HG03469 (cell line): ENCODE results near the gene BTD.

Experiments used
- ATAC-seq: cut with Tn5 transposase; IDR thresholded peaks from one replicate; pipeline ENCODE4 v1.9.1; 2021; ENCODE audit warnings: mild to moderate bottlenecking, moderate library complexity, moderate number of reproducible peaks; ENCODE audit not compliant: unreplicated experiment

Gene BTD

DNA sequence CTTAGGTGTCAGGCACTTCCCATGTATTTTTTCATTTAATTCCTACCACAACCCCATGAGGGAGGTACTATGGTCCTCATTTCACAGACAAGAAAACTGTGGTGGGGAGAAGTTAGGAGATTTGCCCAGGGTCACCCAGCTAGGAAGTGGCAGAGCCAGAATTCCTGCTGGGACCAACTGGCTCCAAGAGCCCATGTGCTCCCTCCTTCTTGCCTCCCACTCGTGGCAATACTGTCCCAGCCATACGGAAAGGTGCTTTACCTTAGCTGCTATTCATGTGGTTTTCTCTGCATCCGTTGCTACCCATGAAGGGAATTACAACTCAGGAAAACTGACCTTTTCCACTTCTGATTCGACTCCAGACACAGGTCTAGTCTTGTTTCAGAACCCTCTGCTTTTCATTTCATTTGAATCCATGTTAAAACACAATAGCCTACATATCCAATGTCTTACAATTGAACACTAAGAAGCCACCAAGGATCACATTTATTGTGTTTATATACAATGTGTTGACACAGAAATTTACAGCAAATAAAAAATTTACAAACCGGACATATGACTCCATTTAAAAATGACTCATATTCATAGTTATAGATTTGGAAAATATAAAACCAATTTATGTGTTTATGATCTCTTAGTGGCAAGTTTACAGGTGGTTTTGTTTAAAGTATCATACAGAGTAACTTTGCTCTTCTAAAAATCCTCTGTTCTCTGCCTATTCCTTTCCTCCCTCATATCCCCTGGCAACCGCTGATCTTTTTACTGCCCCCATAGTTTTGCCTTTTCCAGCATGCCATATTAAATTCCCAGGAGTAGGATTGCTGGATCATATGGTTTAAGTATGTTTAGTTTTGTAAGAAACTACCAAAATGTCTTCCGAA is 58.8 kb downstream of the BTD start:
- ATAC-seq: no peak

DNA sequence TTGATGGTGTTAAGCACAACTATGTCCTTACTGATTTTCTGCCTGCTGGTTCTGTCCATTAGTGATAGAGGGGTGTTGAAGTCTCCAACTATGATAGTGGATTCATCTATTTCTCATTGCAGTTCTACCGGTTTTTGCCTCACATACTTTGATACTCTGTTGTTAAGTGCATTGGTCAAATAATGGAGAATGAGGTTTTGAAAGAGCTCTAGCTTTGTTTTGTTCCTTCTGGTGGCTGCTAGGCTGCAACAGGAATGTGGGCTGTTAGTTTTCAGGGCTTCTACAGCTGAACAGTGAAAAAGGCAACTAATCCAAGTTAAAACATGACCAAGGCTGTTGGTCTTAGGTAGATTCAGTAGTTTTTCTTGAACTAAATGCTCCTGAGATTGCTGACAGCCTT is 62.6 kb downstream of the BTD start:
- ATAC-seq: no peak

DNA sequence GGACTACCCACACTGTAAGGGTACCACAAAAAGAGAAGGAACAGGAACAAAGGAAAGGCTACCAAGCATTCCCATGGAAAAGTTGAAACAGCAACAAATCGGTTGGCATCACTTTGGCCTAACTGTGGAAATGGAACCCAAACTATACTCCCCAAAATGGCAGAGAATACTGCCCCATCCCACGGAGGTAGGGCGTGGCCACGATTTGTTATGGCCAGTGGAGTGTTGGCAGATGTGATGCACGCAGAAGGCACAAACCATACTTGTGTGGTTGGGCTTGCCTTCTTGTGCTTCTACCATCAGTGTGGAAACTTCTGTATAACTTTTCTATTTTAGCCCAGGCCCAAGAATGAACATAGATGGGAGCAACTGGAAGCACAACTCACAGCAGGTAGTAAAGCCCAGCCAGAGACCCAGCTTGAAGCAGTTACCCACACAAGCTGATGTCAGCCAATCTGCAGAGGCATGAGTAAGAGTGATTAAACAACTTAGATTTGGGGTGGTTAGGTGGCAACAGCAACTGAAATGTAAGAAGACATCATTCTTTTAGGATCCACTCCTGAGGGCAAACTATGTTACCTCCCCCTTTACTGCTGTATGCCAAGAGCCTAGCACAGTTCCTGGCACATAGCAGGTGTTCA is 64.1 kb downstream of the BTD start:
- ATAC-seq: no peak

DNA sequence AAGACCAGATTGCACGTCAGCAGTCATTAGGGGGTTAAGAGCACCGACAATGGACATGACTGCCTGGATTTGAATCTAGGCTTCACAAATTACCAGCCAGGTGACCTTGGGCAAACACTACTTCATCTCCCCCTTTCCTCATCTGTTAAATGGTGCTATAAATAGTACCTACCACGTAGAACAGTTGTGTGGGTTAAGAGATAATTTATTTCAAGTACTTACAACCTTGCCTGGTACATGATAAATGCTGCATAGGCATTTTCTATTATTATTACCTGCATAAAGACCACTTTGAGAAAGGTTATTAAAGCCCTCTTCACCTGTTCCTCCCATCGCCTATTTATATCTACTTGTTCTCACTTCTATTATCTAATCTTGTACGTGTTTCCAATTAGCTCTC is 64.7 kb downstream of the BTD start:
- no peak for ATAC-seq

DNA sequence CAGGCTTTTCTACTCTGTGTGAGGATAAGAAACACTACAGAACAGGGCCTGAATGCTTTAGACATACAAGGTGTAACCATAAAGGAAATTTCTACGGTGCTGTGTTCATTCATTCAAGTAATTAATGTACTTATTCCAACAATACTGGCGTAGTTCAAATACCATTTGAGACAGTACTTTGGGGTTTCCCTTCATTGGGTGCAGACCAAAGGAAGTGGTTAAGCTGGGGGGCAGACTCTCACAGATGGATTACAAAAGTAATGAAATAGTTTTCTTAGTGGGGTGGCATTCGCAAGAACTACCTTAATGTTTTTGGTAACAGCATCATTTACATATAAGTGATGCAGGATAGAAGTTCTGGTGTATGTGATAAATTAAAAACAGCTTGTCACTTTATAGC is 65.9 kb downstream of the BTD start:
- ATAC-seq: no peak

DNA sequence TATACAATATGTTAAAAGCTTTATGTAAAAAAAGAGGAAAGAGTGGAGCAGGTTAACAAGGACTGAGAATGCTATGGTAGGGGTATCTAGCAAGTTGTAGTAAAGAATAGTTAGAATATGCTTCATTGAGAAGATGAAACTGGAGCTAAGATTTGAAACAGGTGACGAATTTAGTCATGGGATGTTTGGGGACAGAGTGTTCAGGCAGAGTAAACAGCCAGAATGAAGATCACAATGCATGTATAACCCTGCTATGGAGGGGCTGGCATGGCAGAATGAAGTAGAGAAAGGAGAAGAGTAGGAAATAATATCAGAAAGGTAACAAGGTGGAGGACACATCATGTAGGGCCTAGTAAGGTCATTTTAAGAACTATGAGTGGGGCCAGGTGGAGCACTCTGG is 72.0 kb downstream of the BTD start:
- ATAC-seq: no peak

DNA sequence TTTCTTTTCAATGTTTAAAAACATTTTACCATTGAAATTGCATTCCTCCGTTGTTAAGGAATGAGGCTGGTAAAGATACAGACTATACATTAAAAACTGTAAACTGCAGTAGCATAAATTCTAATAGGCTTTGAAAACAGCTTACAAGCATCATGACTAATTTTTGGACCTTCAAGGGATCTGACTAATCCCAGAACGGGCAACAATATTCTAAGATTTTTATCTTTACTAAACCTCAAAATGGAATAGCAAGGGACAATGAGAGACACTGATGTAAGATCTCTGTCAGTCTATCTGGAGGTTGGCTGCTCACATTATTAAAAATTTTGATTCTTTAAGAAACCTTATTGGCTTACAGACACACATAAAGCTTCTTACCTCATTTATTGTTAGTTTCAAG is 74.7 kb downstream of the BTD start:
- ATAC-seq: no peak

DNA sequence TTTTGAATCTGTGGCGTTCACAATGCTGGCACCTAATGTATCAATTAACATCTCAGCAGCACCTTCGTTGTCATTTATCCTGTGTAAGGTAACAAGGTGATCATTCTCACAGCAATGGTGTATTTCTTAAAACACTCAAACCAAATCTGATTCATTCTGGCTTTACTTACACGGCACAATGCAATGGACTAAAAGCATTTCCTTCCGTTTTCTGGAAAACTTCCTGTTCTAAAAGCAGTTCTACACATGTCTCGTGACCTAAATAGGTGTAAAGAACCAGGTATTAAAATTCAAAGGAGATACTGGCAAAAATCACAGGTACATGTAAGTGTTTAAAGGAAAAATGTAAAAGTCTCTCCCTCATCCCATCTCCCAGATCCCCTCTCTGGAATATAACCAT is 77.8 kb downstream of the BTD start:
- no peak for ATAC-seq

DNA sequence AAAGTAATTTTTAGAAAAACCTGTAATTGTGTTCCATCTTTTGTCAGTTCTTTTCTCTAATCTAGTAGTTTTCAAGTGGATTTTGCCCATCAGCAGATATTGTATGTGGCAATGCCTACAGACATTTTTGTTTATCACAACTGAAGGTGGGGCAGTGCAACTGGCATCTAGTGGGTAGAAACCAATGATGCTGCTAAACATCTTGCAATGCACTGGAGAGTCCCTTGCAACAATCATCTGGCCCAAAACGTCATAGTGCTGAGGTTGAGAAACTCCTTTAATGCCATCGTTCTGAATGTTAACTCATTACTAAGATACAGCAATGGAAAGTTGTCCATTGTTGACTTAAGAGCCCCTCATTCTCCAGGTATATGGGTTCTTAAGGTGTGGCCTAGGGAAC is 80.1 kb downstream of the BTD start:
- ATAC-seq: no peak

DNA sequence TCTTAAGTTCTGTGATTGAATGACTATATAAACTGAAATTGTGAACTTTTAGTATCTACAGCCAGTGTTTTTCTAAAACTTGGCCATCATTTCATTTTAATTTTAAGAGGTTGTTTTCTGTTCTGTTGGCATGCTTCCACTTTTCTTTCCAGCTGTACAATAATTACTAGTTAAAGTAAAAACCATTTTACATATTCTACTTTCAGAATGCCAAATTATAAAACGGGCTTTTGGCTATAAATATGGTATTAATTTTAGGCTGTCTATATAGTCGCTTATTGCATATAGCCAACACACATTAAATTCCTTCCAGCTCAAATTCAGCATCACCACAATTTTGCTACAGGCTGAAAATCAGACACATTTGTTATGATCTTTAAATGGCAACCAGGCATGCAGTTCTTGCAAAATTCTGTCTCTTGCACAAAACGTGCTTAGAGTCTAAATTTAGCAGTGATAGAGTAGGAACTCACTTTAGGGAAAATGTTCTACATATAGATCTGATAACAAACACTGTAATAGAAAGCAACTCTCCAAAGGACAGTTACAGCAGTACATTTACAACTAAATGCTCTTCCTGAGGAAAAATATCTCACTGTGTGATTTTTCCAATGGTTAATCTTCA is 81.1 kb downstream of the BTD start:
- ATAC-seq: no peak

DNA sequence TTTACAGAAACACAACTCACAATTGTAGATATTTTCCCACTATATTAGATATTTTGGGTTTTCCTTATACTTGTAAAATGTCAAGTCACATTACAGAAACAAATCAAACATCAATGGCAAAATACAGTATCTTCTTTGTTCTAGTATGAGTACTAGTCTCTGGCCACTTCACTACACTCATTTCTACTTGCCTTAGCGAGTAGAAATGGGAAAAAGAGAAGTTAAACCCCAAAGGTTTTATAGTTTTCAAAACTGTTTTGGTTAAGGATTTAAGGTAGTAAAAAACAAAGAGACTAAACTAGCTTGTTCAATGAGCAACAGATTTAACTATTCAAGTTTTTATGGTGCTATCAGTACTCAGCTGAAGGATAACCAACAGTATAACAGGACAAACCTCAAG is 81.7 kb downstream of the BTD start:
- no peak for ATAC-seq

DNA sequence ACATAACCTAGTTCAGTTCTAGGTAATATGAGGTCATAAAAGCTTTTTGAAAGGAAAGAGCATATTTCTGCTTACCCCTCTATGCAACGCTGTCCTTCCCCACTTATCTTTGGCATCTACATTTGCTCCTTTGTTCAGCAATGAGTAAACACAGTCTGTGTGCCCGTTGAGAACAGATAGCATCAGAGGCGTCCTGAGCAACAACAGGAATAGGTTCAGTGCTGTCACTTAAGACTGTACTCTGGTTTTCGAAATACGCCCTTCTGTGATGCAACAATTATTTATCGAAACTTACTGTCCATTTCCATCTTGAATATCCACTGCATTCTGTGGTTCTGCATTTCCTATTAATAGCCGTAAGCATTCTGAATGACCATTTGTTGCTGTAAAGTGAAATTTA is 84.4 kb downstream of the BTD start:
- no peak for ATAC-seq

DNA sequence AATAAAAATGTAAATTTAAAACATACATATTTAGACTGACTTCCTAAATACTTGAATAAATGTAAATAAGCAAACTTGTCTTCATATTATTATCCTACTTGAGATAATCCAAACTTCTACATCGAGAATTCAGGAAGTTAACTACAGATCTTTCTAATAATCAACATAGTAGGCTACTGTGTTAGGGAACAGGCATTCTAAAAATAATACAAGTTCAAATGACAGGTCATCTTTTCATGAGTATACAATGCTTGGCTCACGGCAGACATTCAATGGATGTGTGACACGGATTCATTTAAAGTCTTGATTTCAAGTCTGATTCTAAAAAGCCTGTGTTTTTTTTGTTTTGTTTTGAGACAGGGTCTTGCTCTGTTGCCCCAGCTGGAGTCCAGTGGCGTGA is 88.7 kb downstream of the BTD start:
- no peak for ATAC-seq

DNA sequence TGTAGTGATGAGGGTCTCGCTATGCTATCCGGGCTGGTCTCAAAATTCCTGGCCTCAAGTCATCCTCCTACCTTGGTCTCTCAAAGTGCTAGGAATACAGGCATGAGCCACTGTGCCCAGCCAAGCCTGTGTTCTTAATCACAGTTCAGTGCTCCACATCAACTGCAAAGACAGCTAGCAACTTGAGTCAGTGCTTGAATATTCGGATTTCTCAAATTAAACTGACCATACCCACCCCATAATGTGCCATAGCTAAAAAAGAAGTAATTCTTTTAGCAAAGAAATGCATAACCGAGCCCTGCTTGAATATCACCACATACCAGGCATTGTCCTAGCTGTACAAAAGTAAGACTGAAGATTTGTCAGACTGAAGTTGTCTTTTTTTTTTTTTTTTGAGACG is 89.2 kb downstream of the BTD start:
- ATAC-seq: no peak

DNA sequence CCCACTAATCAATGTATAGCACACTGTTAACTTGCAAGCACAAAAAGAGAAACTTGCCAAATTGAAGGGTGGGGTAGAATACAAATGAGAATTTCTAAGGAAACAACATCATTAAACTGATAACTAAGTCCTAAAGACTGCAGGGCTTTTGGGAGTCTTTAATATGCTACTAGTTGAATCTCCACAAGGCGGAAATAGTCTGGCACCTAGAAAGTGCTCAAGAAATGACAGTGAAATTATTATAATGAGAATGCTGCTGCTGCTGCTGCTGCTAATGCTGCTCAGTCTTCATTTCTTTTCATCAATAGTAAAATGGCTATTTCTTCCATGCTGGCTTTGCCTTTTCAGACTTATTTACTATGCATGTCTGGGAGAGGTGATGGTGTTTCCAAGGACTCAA is 91.8 kb downstream of the BTD start:
- ATAC-seq: no peak

DNA sequence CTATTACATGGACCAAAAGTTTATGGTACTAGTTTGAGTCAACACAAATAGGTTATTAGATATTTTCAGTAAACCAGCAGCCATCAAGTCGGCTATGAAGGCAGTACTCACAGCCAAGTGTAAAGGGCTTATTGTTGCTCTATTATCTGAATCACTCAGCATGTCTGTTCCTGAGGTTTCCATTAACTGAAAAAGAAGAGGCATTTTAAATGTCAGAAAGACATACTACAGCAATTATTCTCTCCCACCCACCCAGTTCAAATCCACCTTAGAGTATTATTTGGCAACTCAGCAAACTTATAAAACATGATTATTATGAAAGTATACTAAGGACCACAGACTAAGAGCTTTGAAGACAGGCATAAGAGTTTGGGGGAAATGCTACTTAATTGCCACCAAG is 93.1 kb downstream of the BTD start:
- ATAC-seq: no peak
